Endodermal cell (in vitro differentiated cells): Measurements from ENCODE around the gene DLG2. TPM values are rescaled to one million over a fixed set of nuclear protein-coding genes. Genes with fewer than 3 reads are reported as not detected.

Experiments
- DNase-seq: peaks from one replicate; pipeline ENCODE4 v3.0.0-alpha.2; 2017
- H3K27ac ChIP-seq: 2 replicates; pipeline ENCODE4 v1.5.1; 2013; ENCODE audit warnings: mild to moderate bottlenecking, low read depth, low read length, moderate library complexity
- H3K27me3 ChIP-seq: 2 replicates; pipeline ENCODE4 v1.6.1; 2013; ENCODE audit warnings: mild to moderate bottlenecking, low read length, moderate library complexity; ENCODE audit not compliant: insufficient read depth, control insufficient read depth, poor library complexity, severe bottlenecking
- H3K36me3 ChIP-seq: 2 replicates; pipeline ENCODE4 v1.7.0; 2013; ENCODE audit warnings: mild to moderate bottlenecking, low read length, moderate library complexity; ENCODE audit not compliant: control insufficient read depth, insufficient read depth
- H3K4me1 ChIP-seq: one replicate; pipeline ENCODE4 v1.7.0; 2013; ENCODE audit warnings: low read length; ENCODE audit not compliant: control insufficient read depth, insufficient read depth
- H3K4me3 ChIP-seq: 2 replicates; pipeline ENCODE4 v1.5.1; 2013; ENCODE audit warnings: mild to moderate bottlenecking, low read length, moderate library complexity
- H3K9ac ChIP-seq: 2 replicates; pipeline ENCODE4 v1.6.1; 2013; ENCODE audit warnings: mild to moderate bottlenecking, low read length, moderate library complexity; ENCODE audit not compliant: poor library complexity, severe bottlenecking; ENCODE audit errors: extremely low read depth
- H3K9me3 ChIP-seq: 2 replicates; pipeline ENCODE4 v1.6.1; 2013; ENCODE audit warnings: mild to moderate bottlenecking, low read length, moderate library complexity; ENCODE audit not compliant: control insufficient read depth
- H3K27ac Mint-ChIP-seq: 2 replicates; pipeline ENCODE4 v1.8.0; 2020; ENCODE audit warnings: mixed read lengths
- H3K27me3 Mint-ChIP-seq: 2 replicates; pipeline ENCODE4 v1.8.0; 2021; ENCODE audit warnings: mild to moderate bottlenecking, mixed read lengths; ENCODE audit not compliant: insufficient read depth
- H3K36me3 Mint-ChIP-seq: 2 replicates; pipeline ENCODE4 v1.8.0; 2020; ENCODE audit warnings: low read depth, mixed read lengths
- H3K4me1 Mint-ChIP-seq: 2 replicates; pipeline ENCODE4 v1.8.0; 2020; ENCODE audit warnings: mixed read lengths
- H3K4me3 Mint-ChIP-seq: 2 replicates; pipeline ENCODE4 v1.8.0; 2020; ENCODE audit warnings: mild to moderate bottlenecking, moderate library complexity, mixed read lengths
- H3K9me3 Mint-ChIP-seq: 2 replicates; pipeline ENCODE4 v1.8.0; 2020; ENCODE audit warnings: mild to moderate bottlenecking, mixed read lengths
- CTCF ChIP-seq: fragments of 200-600 bp; sonication (generic); conservative IDR thresholded peaks from 2 replicates; pipeline ENCODE4 v1.5.0; 2021; ENCODE audit warnings: antibody characterized with exemption, mild to moderate bottlenecking
- WGBS, 2 experiments: methylation state at CpG; one replicate each; pipeline versions ENCODE4 v1.1.5 to v1.1.7; 2013; ENCODE audit warnings: missing lambda C conversion rate in 2 of 2, mixed read lengths in 1 of 2; ENCODE audit not compliant: insufficient coverage in 1 of 2, insufficient read length in 1 of 2; 5-methylcytosine and 5-hydroxymethylcytosine counted together
- total RNA-seq, 2 donors: library from RNA; stranded (reverse); fragmentation: NEBNext Ultra II Directional in 1 of 2; extraction: Animal tissue kit (Norgen Biotek cat#: 25700) in 1 of 2; gene quantifications; 2 replicates in 1 of 2; 3 replicates in 1 of 2; pipeline ENCODE4 v1.2.1, GENCODE V29; 2021

DLG2 gene
- total RNA-seq, 2 donors from 2014 or later = 9.6 to 10.6 TPM

GRCh38 chr11:85603220-85603619 is 23.9 kb downstream of the DLG2 start:
- no peak for DNase-seq
- H3K27ac ChIP-seq = no peak overlapping the region
- no peaks in the 10 kb centered on the region for H3K4me1 ChIP-seq
- Mint-ChIP-seq H3K36me3 (no peaks in the 10 kb centered on the region), H3K27me3 (no peaks in the 10 kb centered on the region), H3K4me1 (peaks cover under 1% of the 10 kb centered on the region), H3K27ac (no peak overlapping the region), H3K9me3 (peaks cover 8% of the 10 kb centered on the region), H3K4me3 (no peak overlapping the region)
- H3K9me3 ChIP-seq = no peaks in the 10 kb centered on the region
- H3K36me3 ChIP-seq = no peaks in the 10 kb centered on the region
- WGBS, 2 experiments = 83 to 91% methylated on average over 2 to 4 of the region's 4 CpGs
- H3K27me3 ChIP-seq = no peaks in the 10 kb centered on the region
- no peak overlapping the region for H3K4me3 ChIP-seq
- no peak overlapping the region for H3K9ac ChIP-seq
- TF ChIP-seq CTCF = no peak

- no peaks in the 10 kb centered on the region for H3K9me3 ChIP-seq
- DNase-seq = no peak
- no peaks in the 10 kb centered on the region for H3K36me3 ChIP-seq
- no peaks in the 10 kb centered on the region for H3K27me3 ChIP-seq
- Mint-ChIP-seq H3K4me3 (no peak overlapping the region), H3K36me3 (no peaks in the 10 kb centered on the region), H3K27ac (no peak overlapping the region), H3K4me1 (no peaks in the 10 kb centered on the region), H3K27me3 (no peaks in the 10 kb centered on the region), H3K9me3 (peaks cover 8% of the 10 kb centered on the region)
- H3K27ac ChIP-seq = no peak overlapping the region
- no peak overlapping the region for H3K4me3 ChIP-seq
- no peaks in the 10 kb centered on the region for H3K4me1 ChIP-seq
- H3K9ac ChIP-seq = no peak overlapping the region
- 97 to 100% methylated on average over 1 to 2 of the region's 2 CpGs for WGBS, 2 experiments
- no peak for TF ChIP-seq CTCF
Measured at GRCh38 chr11:85602526-85603213, 24.5 kb downstream of the DLG2 start.

GRCh38 chr11:85599083-85599482 is 28.1 kb downstream of the DLG2 start:
- Histone ChIP-seq H3K4me3 (no peak overlapping the region), H3K9me3 (no peaks in the 10 kb centered on the region), H3K9ac (no peak overlapping the region), H3K27ac (no peak overlapping the region), H3K4me1 (no peaks in the 10 kb centered on the region), H3K27me3 (no peaks in the 10 kb centered on the region), H3K36me3 (no peaks in the 10 kb centered on the region)
- 76 to 80% methylated on average over 5 of the region's 5 CpGs for WGBS, 2 experiments
- H3K27me3 Mint-ChIP-seq = no peaks in the 10 kb centered on the region
- no peak overlapping the region for H3K27ac Mint-ChIP-seq
- no peak for DNase-seq
- TF ChIP-seq CTCF = no peak
- H3K4me1 Mint-ChIP-seq = no peaks in the 10 kb centered on the region
- H3K9me3 Mint-ChIP-seq = no peaks in the 10 kb centered on the region
- no peaks in the 10 kb centered on the region for H3K36me3 Mint-ChIP-seq
- H3K4me3 Mint-ChIP-seq = no peak overlapping the region
